GM19238 (cell line): Measurements from ENCODE around the gene RNF225.
"Not testable (repeated sequence)": the region's sequence is repeated elsewhere in the genome, so short reads cannot be mapped to it uniquely, and the experiment has no call there.

Experiments
- DNase-seq: peaks from one replicate; pipeline ENCODE4 v3.0.0; 2011; ENCODE audit warnings: low spot score; ENCODE audit not compliant: insufficient read length

RNF225 gene

DNA sequence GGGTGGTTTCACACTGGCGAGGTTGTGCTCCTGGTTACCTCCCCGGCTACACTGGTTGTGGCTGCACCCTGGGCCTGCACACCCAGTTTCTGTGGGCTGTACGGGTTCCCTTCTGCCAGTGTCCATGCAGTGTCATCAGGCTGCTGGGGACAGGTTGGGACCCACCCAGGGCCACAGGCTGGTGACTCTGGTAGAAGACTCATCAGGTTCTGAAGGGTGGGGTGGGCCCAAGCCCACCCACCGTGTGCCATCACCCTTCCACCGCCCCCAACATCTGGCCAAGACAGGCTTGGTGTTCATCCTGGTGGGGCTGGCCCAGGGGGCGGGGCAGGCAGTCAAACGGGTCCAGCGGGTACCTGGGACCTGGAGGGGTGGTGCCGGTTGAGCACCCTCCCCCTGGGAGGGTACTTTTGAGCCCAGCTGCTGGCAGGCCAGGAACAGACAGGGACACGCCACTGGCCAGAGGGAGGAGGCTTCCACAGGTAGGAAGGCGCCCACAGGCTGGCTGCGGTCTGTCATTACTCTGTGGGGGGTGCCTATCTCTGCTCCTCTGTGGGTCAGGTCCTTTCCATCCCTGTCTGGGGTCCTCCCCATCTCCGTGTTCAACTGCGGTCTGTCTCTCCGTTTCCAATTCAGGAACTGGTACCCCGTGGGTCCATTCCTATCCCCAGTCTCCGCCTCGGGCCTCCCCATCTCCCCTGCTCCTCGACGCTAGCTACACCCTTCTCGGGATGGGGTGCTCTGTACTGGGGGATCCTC lies at the start of gene RNF225:
Gene RNF225, plus strand, starts transcription at position 437 of the 759 bp plus-strand sequence. CDS start 434 bp downstream, outside the sequence.
- DNase-seq = no peak

DNA sequence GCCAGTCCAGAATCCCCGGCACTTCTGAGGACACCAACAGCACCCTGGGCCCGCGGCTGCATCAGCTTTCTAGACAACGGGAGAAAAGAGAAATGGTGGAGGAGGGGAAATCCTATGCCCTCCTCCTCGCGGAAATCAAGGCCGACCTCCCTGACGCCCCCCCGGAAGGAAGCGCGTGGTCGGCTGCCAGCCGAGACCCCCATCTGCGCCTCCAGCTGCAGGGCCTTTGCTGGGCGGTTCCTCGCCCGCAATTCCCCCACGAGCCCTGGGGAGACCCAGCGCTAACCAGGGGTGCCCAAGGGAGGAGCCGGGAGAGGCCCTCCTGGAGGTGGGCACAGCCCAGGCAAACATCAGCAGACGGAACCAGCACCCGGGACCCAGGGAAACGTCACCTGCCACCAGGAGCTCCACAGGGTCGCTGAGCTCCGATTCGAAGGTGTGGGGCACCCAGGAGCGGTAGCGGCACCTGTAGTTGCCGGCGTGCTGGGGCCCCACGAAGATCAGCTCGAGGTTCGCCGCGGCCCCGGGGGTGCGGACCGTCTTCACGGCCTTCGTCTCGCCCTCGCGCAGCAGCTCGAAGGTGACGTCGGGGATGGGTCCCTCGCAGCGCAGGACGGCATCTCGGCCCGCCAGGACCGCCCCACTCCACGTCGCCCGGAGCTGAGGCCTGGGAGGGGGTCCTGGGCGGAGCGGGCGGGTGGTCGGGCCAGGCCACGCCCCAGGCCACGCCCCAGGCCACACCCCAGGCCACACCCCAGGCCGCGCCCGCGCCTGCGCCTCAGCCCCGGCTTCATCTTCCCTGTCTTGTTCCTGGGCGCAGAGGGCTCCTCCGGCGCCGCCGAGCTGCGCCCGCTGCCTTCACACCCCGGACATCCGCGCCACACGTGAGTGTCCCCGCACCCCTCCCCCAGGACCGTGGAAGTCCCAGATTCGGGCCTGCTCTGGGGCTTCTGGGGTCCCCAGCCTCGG lies 48.2 kb upstream of the RNF225 start:
- peak; percentile 92 for DNase-seq

DNA sequence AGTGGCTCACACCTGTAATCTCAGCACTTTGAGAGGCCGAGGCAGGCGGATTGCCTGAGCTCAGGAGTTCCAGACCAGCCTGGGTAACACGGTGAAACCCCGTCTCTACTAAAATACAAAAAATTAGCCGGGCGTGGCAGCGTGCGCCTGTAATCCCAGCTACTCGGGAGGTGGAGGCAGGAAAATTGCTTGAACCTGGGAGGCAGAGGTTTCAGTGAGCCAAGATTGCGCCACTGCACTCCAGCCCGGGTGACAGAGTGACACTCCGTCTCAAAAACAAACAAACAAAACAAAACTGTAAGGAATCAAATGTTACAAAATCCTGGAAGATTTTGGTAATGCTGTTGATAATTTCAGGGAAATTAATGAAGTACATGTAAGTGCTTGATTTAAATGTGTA lies 47.4 kb upstream of the RNF225 start:
- DNase-seq = not testable (repeated sequence)

DNA sequence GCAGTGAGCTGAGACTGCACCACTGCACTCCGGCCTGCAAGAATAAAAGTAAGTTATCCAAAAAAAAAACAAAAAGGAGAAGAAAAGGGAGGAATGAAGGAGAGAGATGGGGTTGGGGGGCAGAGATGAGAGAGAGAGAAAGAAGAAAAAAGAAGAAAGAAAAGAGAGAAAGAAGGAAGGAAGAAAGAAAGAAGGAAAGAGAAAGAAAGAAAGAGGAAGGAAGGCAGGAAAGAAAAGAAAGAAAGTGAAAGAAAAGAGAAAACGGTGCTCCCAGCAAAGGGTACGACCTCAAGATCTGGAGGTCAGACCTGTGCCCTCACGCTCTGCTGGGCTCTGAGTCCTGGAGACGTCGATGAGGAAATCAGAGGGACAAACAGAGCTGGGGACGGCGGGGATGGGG lies 45.9 kb upstream of the RNF225 start:
- DNase-seq = no peak

GRCh38 chr19:58350001-58350861 lies 45.2 kb upstream of the RNF225 start:
- DNase-seq = no peak

GRCh38 chr19:58350871-58351557 lies 44.4 kb upstream of the RNF225 start:
- no peak for DNase-seq

DNA sequence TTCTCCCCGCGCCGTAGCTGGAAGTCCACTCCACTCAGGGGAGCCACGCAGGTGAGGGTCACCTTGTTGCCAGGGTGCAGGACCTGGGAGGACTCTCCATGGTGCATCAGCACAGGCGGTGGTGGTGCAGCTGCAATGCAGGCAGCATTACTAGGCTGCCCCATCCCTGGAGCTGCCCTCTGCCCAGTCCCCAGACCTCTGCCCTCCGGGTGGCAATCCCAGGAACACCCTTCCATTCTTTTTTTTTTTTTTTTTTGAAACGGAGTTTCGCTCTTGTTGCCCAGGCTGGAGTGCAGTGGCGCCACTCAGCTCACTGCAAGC lies 43.9 kb upstream of the RNF225 start:
- DNase-seq = no peak

- DNase-seq = no peak
Measured at GRCh38 chr19:58351990-58352755, 43.3 kb upstream of the RNF225 start.

DNA sequence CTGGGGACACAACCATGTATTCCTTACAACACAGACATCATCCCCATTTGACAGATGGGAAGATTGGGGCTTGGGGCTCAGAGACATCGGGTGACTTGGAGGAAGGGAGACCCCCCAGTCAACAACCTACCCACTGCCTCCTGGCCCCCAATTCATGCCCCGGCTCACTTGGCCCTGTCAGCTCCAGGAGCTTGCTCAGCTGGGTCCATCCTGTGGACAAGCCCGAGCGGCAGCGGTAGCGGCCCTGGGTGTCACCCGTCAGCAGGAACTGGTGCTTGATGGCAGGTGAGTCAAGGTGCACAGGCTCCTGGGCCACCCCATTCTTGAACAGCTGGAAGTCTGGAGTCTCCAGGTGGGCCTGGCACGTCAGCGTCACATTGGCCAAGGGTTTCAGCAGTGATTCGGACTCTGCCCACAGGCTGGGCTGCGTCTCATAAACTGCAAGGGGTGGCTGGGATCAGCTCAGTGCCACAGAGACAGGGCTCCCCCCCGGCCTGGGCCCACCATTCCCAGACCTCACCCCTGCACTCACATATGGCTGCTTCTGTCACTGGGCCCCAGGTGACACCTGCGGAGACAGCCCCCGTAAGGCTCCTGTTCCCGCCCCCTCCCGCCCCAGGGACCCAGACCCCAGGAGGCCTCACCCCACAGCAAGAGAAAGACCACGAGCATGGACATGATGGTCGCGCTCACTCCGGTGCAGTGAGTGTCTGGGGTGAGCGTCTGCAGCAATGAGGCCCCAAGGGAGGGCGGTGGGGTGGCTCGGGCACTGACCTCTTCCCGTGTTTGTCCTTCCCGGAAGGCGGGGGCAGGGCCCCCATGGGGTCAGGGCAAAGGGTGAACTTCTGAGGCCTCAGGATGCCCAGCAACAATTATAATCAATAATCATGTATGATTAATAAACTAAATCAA lies 42.4 kb upstream of the RNF225 start, which contains the start of gene A1BG:
Gene A1BG, minus strand, starts transcription at position 733 of the 912 bp plus-strand sequence. Its CDS starts 55 bp downstream, at position 678.
- no peak for DNase-seq

GRCh38 chr19:58353717-58354477 lies 41.6 kb upstream of the RNF225 start:
- DNase-seq = no peak

DNA sequence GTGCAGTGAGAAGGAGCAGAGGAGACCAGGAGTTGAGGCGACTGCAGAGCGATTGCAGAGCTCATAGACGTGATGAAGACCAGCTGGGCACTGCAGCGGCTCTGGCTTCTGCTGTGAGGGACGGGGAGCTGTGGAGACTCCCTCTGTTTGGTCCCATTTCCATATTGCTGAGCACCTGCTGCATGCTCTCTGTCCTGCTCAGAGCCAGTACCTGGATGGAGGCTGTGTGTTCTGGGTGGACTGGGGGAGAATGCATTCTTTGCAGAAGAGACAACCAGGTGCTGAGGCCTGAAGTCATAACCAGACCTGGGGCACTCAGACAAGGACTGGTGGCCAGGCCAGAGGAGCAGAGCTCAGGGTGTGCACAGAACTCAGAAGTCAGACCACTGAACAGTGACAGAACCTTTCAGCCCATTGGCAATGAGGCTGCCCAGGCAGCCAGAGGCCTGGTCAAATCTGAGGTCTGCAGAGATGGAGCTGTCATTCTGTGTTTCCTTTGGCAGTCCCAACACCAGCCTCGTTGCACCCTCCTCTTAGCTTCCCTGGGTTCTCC lies 40.9 kb upstream of the RNF225 start:
- DNase-seq = no peak

DNA sequence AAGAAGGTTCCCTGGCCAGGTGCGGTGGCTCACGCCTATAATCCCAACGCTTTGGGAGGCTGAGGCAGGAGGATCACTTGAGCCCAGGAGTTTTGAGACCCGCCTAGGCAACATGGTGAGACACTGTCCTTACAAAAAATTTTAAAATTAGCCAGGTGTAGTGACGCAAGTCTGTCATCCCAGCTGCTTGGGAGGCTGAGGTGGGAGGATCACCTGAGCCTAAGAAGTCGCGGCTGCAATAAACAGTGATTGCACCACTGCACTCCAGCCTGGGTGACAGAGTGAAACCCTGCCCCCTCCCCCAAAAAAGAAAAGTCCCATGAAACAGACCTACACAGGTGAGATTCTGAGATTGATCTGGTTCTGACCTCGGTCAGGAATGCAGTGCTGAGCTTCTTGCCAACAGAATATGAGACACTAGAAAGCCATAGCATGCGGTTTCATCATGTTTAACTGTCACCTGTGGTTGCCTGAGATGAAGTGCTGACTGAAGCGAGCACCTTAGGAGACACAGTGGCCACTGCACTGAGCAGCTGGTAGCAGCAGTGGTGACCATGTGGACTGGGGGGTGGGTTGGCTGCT lies 40.1 kb upstream of the RNF225 start:
- DNase-seq = no peak

DNA sequence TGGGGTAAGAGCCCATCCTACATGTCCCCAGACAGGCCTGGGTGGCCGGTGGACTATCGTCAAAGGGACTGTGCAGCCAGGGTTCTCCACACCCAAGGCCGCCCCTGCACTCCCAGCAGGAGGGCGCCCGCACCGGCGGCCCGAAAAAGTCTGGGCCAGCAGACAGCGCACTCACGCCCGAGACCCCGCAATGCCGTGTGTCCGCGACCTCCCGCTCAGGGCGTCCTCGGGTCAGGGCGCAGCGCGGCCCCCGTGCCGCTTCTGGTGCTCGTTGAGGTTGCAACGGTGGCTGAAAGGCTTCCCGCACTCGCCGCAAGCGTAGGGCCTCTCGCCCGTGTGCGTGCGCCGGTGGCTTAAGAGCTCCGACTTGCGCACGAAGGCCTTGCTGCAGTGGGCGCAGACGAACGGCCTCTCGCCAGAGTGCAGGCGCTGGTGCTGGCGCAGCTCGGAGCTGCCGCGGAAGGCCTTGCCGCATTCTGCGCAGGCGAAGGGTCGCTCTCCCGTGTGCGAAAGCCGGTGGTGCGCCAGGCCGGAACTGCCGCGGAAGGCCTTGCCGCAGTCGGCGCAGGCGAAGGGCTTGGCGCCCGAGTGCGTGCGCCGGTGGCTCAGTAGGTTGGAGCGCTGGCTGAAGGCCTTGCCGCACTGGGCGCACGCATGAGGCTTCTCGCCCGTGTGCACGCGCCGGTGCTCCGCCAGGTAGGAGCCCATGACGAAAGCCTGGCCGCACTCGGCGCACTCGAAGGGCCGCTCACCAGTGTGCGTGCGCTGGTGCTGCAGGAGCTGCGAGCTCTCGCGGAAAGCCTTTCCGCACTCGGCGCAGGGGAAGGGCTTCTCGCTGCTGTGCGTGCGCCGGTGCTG lies 39.3 kb upstream of the RNF225 start:
- DNase-seq = no peak

DNA sequence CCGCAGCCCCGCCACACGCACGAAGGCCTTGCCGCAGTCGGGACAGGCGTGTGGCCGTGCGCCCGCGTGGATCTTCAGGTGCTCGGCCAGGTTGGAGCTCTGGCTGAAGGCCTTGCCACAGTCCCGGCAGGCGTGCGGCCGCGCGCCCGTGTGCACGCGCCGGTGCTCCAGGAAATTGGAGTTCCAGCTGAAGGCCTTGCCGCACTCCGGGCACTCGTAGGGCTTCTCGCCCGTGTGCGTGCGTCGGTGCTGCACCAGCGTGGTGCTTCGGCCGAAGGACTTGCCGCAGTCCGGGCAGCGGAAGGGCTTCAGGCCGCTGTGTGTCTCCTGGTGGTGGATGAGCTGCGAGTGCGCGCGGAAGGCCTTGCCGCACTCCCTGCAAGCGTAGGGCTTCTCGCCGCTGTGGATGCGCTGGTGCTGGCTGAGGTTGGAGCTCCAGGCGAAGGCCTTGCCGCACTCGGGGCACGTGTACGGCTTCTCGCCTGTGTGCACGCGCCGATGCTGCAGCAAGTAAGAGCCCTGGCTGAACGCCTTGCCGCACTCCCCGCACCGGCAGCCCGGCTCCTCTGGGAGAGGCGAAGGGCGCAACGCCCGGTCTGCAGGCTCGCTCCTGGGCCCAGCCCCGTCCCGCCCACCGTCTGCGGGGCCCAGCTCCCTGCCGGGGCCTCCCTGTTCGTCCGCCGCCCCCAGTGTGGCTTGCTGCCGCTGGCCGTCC lies 38.5 kb upstream of the RNF225 start:
- DNase-seq = no peak

DNA sequence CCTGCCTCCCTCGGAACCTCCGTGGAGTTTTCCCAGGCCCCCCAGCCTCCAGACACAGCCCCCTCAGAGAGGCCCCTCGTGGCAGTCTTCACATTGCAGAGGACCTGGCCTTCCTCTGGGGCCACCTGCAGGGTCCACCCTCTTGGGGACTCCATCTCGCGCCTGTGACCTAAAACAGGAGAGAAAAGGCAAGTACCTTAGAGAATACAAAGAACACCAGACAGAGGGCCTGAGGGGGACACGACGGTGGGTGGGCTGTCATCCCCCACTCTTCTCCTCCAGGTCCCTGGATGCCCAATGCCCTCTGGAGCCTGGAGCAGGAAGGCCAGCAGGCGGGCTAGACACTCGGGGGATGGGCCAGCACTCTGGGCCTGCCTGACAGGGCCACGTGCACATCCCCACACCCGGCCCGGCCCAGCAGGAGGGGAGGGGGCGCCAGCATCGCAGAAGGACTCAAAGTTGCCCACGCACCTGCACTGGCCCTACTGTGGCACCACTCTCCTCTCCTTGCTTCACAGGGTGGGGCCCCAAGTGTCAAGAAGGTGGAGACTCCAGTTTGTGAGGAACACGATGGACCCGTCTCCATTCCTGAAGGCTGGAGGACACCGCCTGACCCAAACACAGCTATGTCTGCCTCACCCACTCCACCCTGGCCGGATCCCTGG lies 37.8 kb upstream of the RNF225 start:
- no peak for DNase-seq
